AG10803 (cell line): Measurements from ENCODE around the gene ISLR2.
A peak's percentile ranks its signal among the peaks of the same experiment; 100 is the strongest.
"Not testable (repeated sequence)": the region's sequence is repeated elsewhere in the genome, so short reads cannot be mapped to it uniquely, and the experiment has no call there.

ENCODE experiments used
- DNase-seq: peaks from one replicate; pipeline ENCODE4 v3.0.0; 2010; ENCODE audit warnings: low read depth
- H3K4me3 ChIP-seq: 2 replicates; pipeline ENCODE4 v1.5.1; 2011; ENCODE audit warnings: mild to moderate bottlenecking, low read length, control low read depth
- TF ChIP-seq, protein P1 (sequence below): conservative IDR thresholded peaks from 2 replicates; pipeline ENCODE4 v1.5.1; 2011; ENCODE audit warnings: mild to moderate bottlenecking, low read length, control low read depth, inconsistent platforms

ISLR2 gene

DNA sequence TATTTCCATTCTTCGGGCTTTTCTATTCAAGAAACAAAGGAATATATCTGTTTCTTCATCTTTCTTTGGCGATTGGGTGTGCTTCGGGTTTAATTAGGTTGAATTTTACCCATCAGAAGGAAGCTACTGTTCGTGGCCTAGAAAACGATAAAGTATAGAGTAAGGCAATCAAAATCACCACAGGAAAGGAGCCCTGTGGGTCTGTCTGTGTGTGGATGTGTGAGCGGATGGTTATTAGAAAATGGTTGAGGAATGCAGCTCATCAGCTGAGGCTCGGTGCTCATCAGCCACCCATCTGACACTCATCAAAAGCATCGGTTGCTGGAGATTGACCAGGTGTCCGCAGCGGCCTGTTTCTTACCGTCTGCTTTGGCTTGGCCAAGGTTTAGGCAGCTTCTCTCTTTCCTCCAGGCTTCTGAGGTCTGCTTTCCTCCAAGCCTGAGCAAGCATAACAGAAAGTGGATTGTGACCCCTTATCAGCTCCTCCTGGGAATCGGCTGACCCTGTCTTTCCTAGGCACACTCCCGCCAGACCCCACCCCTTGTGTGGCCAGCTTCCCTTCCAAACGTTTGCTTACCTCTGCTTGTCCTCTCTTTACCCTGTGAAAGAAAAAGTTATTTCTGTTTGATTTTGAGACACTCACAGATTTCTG is 25.5 kb downstream of the ISLR2 start:
- no peak for DNase-seq
- TF ChIP-seq, protein P1, sequence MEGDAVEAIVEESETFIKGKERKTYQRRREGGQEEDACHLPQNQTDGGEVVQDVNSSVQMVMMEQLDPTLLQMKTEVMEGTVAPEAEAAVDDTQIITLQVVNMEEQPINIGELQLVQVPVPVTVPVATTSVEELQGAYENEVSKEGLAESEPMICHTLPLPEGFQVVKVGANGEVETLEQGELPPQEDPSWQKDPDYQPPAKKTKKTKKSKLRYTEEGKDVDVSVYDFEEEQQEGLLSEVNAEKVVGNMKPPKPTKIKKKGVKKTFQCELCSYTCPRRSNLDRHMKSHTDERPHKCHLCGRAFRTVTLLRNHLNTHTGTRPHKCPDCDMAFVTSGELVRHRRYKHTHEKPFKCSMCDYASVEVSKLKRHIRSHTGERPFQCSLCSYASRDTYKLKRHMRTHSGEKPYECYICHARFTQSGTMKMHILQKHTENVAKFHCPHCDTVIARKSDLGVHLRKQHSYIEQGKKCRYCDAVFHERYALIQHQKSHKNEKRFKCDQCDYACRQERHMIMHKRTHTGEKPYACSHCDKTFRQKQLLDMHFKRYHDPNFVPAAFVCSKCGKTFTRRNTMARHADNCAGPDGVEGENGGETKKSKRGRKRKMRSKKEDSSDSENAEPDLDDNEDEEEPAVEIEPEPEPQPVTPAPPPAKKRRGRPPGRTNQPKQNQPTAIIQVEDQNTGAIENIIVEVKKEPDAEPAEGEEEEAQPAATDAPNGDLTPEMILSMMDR, result no peak
- H3K4me3 ChIP-seq, result no peak overlapping the region

DNA sequence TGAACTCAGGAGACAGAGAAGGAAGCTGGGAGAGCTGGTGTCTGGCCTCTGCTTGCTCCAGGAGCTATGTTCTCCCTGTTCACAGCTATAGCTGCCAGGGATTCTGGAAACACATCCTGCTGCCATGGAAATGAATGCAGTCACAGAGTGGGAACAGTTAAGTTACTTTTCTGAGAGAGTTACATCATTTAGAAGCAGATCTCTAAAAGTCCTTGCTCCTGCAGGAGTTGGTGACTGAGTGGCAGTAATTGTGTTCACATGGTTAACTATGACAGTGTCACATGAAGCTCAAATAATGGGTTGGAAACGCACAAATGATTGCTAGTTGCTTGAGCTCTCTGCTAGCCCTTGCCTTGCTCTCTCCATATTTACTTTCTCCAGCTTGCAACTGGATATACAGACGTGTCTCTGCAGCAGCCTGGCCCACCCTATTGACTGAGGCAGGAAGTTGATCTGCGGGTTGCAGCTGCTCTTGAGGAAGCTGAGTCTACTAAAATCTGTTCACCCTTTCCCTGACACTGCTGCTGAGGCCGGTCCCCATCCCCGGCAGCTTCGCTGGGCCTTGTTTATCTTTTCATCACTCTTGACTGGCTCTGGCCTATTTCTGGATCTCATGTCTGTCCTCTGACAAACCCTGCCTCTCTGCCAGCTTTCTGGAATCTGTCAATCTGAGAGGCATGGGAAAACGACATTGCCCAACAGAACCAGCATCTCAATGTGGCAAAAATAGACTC is 26.5 kb downstream of the ISLR2 start:
- no peak overlapping the region for H3K4me3 ChIP-seq
- DNase-seq, result peak; percentile 34

DNA sequence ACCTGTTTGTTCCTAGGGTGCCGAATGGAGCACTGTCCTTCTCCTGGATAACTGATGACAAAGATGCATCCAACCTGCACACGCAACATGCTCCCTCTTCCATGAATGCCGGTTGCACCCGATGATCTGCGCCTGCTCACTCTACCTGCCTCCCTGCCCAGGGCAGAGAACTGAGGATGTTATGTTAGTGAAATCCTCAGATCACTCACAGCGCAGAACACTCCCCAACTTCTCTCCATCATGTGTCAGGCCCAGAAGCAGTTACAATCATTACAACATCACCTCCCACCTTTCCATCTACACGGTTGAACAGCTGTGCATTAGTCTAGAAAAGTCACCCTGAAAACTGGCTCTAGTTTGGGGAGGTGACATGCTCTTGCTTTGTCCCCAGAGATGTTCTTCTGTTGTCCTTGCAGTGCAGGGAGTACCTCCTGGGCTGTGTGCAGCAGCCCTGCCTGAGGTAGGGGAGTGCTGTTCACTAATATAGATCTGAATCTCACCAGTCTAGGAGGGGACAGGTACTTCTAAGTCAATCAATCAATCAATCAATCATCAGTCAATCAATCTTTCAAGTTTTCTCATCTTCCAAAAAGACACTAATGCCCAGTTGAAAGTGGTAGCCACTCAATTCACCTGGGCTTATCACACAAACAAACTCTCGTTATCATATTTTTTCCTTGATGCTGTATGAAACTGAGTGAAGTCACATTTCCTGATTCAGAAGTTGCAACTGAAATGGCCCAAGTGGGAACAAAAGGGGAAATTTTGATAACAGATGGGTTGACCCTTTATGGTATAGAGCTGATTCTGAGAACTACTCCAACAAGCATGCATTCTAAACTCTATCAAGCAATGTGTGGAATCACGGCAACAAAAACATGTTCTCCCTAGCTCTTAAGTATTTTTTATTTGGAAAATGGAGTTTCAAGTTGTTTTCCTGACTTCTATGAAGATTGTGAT is 27.8 kb downstream of the ISLR2 start:
- DNase-seq, result no peak
- TF ChIP-seq, protein P1, result no peak
- H3K4me3 ChIP-seq, result no peak overlapping the region

More for the DNA sequence above, 26.5 kb downstream of the ISLR2 start:
- TF ChIP-seq, protein P1, result no peak

DNA sequence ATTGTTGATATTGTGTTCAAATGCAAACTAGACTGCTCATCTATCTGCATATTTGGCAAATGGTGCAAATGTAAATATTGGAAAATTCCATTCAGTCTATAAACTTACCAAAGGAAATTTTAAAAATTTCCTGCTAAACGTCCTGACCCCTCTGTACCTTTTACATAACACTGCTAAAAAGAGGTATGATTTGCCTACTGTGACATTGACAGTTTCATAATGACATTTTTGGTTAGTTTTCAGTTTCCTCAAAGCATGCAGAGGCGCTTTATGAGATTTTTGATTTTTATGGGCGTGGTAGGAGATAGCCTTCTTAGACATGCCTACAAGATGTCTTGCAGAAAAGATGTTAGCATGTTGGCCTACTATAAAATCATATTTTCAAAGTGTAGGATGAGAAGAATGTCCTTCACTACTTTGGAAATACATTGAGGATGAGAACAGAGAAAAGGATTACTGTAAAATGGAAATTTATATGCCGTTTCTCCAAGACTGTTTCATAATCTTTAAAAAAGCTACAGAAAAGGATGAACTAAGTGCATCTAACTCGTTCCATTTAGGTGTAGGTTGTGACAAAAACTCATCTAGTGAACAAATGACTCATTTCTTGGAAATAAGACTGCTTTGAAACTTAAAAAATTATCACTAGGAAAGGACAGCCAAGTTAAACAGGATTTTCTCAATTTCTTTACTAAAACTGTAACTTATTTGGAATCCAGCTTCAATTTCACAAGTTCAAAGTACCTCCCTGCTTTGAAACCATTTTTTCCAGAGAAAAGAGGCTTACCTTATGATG is 28.7 kb downstream of the ISLR2 start:
- no peak overlapping the region for H3K4me3 ChIP-seq
- TF ChIP-seq, protein P1, result no peak
- DNase-seq, result no peak

DNA sequence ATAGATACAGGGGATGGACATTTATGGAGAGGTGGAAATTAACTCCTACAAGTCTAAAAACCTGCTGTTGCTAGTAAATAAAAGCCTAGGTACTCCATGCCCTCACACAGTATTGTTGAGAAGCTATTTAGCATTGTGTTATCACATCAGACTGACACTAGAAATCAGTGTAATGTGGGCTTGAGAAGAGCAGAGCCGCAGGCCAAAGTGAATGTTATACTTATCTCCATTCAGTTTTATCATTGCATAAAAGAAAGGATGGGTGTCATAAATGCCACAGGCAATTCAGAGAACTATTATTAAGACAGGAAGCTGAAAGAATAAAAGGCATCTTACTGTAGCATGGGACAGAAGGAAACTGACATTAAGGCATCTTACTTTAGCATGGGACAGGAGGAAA is 29.4 kb downstream of the ISLR2 start:
- no peak for DNase-seq
- no peak overlapping the region for H3K4me3 ChIP-seq
- TF ChIP-seq, protein P1, result no peak

DNA sequence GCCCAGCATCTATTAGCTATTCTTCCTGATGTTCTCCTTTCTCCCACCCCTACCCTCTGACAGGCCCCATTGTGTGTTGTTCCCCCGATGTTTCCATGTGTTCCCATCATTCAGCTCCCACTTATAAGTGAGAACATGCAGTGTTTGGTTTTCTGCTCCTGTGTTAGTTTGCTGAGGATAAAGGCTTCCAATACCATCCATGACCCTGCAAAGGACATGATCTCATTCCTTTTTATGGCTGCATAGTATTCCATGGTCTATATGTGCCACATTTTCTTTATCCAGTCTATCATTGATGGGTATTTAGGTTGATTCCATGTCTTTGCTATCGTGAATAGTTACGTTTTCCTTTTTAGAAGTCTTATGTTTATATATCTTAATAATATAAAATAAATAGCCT is 30.0 kb downstream of the ISLR2 start:
- not testable (repeated sequence) for DNase-seq, H3K4me3 ChIP-seq

DNA sequence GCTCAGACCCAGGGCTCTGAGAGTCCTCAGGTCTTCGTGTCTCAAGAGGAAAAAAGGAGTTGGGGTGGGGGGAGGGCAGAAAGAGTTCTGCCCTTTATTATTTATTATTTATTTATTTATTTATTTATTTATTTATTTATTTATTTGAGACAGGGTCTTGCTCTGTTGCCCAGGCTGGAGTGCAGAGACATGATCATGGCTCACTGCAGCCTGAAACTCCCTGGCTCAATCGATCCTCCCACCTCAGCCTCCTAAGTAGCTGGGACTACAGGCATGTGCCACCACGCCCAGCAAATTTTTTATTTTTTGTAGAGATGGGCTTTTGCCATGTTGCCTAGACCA is 31.8 kb downstream of the ISLR2 start:
- not testable (repeated sequence) for H3K4me3 ChIP-seq, DNase-seq
